ENCODE results near the gene ATRNL1. TPM values are rescaled to one million over a fixed set of nuclear protein-coding genes. Genes with fewer than 3 reads are reported as not detected.

ATRNL1 gene
- total and polyA plus RNA-seq, 2 experiments from 2014 or later, result 4.8 to 29.7 TPM

DNA sequence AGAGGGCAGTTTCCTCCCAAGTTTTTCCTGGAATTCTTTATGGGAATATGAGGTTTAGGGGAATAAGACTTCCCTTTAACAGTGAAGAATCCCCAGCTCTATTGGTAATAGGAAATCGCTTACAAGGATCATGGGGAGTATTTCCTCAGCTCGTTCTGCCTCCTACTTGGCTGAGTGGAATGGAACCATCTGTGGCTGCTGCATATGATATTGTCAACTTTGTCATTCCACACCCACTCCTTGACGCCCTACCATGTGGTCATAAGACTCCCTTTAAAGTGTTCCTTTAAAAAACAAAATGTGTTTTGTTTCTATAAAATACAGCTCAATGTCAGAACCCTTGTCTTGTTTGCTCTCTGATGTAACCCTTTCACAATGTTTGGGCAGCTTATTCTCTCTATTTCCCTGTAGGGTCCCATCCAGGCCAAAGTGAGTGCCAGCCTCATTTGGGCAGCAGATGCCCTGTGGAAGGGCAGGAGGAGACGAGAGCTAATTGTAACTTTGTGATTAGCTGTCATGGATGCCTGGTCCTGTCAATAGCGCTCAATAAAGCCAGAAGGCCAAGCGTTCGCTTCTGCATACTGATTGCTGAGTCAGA lies 33.8 kb upstream of the ATRNL1 start:
- H3K27me3 Mint-ChIP-seq (ENCODE audit: insufficient read depth, low read depth, poor library complexity), result peaks cover 9% of the 10 kb centered on the region
- no peak overlapping the region for H3K4me3 ChIP-seq
- H2AFZ ChIP-seq, result no peak overlapping the region
- H3K27me3 ChIP-seq (ENCODE audit: insufficient read depth), result no peaks in the 10 kb centered on the region
- no peaks in the 10 kb centered on the region for H4K20me1 ChIP-seq (replicated peaks; ENCODE audit: insufficient read depth)
- H3K27ac Mint-ChIP-seq, result no peak overlapping the region
- peaks cover 42% of the 10 kb centered on the region for H3K4me1 ChIP-seq (ENCODE audit: insufficient read depth)
- DNase-seq (ENCODE audit: low spot score) (no peak), ATAC-seq (no peak)
- no peaks in the 10 kb centered on the region for H3F3A ChIP-seq (replicated peaks; ENCODE audit: low read depth)
- no peak overlapping the region for H3K27ac ChIP-seq (ENCODE audit: low read depth)
- no peak overlapping the region for H3K4me2 ChIP-seq
- H3K9me2 ChIP-seq (ENCODE audit: insufficient read depth), result no peaks in the 10 kb centered on the region; the same call in 1 of the 2 replicates
- no peaks in the 10 kb centered on the region for H3K79me2 ChIP-seq (replicated peaks; ENCODE audit: insufficient read depth)
- H3K9me3 Mint-ChIP-seq, result no peaks in the 10 kb centered on the region
- H3K36me3 ChIP-seq (ENCODE audit: insufficient read depth), result no peaks in the 10 kb centered on the region
- no peak overlapping the region for H3K4me3 Mint-ChIP-seq
- H3K4me1 Mint-ChIP-seq, result peaks cover 19% of the 10 kb centered on the region
- H3K36me3 Mint-ChIP-seq (ENCODE audit: low read depth), result no peaks in the 10 kb centered on the region
- TF ChIP-seq, protein P1, sequence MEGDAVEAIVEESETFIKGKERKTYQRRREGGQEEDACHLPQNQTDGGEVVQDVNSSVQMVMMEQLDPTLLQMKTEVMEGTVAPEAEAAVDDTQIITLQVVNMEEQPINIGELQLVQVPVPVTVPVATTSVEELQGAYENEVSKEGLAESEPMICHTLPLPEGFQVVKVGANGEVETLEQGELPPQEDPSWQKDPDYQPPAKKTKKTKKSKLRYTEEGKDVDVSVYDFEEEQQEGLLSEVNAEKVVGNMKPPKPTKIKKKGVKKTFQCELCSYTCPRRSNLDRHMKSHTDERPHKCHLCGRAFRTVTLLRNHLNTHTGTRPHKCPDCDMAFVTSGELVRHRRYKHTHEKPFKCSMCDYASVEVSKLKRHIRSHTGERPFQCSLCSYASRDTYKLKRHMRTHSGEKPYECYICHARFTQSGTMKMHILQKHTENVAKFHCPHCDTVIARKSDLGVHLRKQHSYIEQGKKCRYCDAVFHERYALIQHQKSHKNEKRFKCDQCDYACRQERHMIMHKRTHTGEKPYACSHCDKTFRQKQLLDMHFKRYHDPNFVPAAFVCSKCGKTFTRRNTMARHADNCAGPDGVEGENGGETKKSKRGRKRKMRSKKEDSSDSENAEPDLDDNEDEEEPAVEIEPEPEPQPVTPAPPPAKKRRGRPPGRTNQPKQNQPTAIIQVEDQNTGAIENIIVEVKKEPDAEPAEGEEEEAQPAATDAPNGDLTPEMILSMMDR (conservative IDR thresholded peaks at IDR 0.05; ENCODE audit: low read depth in 2 of 2), result no peak
- no peak for TF ChIP-seq EZH2 (IDR thresholded peaks at IDR 0.05; ENCODE audit: low read depth, unreplicated experiment)
- TF ChIP-seq STAT1 (IDR thresholded peaks at IDR 0.05; ENCODE audit: unreplicated experiment), result no peak
- TF ChIP-seq ETS1 (IDR thresholded peaks at IDR 0.05), result no peak
- TF ChIP-seq ZNF331 (CRISPR knock-in tag; IDR thresholded peaks at IDR 0.05; ENCODE audit: low read depth), result no peak
- no peak for TF ChIP-seq ZNF462 (CRISPR knock-in tag; IDR thresholded peaks at IDR 0.05)
- TF ChIP-seq JUNB (IDR thresholded peaks at IDR 0.05; ENCODE audit: unreplicated experiment), result no peak
- no peak for TF ChIP-seq REST (IDR thresholded peaks at IDR 0.05; ENCODE audit: unreplicated experiment)
- TF ChIP-seq NANOG (IDR thresholded peaks at IDR 0.05; ENCODE audit: borderline replicate concordance), result no peak
- no peak for TF ChIP-seq POLR2AphosphoS5 (IDR thresholded peaks at IDR 0.05; ENCODE audit: low read depth)
- no peak for TF ChIP-seq CREB1 (CRISPR knock-in tag; IDR thresholded peaks at IDR 0.05; ENCODE audit: low read depth)
- no peak for TF ChIP-seq ZNF114 (CRISPR knock-in tag; IDR thresholded peaks at IDR 0.05)
- TF ChIP-seq EZH2phosphoT487 (IDR thresholded peaks at IDR 0.05; ENCODE audit: unreplicated experiment), result no peak

Data from GM23338 (cell line).